Neural crest cell (in vitro differentiated cells): ENCODE results near the gene CRISPLD2. TPM values are rescaled to one million over a fixed set of nuclear protein-coding genes. Genes with fewer than 3 reads are reported as not detected.

Experiments used
- DNase-seq: peaks from one replicate; pipeline ENCODE4 v3.0.0; 2021; ENCODE audit warnings: low read depth, mixed read lengths, low spot score
- H3K27ac Mint-ChIP-seq: one replicate; pipeline ENCODE4 v1.8.0; 2021; ENCODE audit warnings: mild to moderate bottlenecking, mixed read lengths; ENCODE audit not compliant: unreplicated experiment
- H3K27me3 Mint-ChIP-seq: 2 replicates; pipeline ENCODE4 v1.8.0; 2021; ENCODE audit warnings: low read depth, mild to moderate bottlenecking, mixed read lengths
- H3K36me3 Mint-ChIP-seq: 2 replicates; pipeline ENCODE4 v1.8.0; 2021; ENCODE audit warnings: low read depth, mild to moderate bottlenecking, mixed read lengths
- H3K4me1 Mint-ChIP-seq: 2 replicates; pipeline ENCODE4 v1.8.0; 2021; ENCODE audit warnings: mixed read lengths
- H3K4me3 Mint-ChIP-seq: one replicate; pipeline ENCODE4 v1.8.0; 2021; ENCODE audit warnings: mild to moderate bottlenecking, mixed read lengths
- H3K9me3 Mint-ChIP-seq: 2 replicates; pipeline ENCODE4 v1.8.0; 2021; ENCODE audit warnings: mixed read lengths
- long read RNA-seq: library from polyadenylated mRNA; unstranded; transcript quantifications from one replicate; pipeline ENCODE4 v2.0.0, GENCODE V29; 2020
- total RNA-seq: library from RNA; stranded (reverse); gene quantifications from 2 replicates; pipeline ENCODE4 v1.2.1, GENCODE V29; 2021
- TF ChIP-seq, protein P1 (sequence below): fragments of 200-600 bp; sonication (generic); conservative IDR thresholded peaks from 2 replicates; pipeline ENCODE4 v1.5.0; 2021; ENCODE audit warnings: antibody characterized with exemption, mild to moderate bottlenecking

Gene CRISPLD2
- 0.61 and 0.71 TPM in 2 replicates for total RNA-seq
- long read RNA-seq: 0 reads

GRCh38 chr16:84819644-84820304 is at the start of gene CRISPLD2:
Gene CRISPLD2, plus strand, starts transcription at chr16:84819985. Its CDS starts 18,511 bp downstream, at chr16:84838496.
- TF ChIP-seq, protein P1, sequence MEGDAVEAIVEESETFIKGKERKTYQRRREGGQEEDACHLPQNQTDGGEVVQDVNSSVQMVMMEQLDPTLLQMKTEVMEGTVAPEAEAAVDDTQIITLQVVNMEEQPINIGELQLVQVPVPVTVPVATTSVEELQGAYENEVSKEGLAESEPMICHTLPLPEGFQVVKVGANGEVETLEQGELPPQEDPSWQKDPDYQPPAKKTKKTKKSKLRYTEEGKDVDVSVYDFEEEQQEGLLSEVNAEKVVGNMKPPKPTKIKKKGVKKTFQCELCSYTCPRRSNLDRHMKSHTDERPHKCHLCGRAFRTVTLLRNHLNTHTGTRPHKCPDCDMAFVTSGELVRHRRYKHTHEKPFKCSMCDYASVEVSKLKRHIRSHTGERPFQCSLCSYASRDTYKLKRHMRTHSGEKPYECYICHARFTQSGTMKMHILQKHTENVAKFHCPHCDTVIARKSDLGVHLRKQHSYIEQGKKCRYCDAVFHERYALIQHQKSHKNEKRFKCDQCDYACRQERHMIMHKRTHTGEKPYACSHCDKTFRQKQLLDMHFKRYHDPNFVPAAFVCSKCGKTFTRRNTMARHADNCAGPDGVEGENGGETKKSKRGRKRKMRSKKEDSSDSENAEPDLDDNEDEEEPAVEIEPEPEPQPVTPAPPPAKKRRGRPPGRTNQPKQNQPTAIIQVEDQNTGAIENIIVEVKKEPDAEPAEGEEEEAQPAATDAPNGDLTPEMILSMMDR: no peak
- Mint-ChIP-seq H3K27ac (no peak within 1 kb of the TSS), H3K9me3 (no peaks in the 10 kb centered on the region), H3K4me1 (peaks cover 30% of the 10 kb centered on the region), H3K4me3 (peak within 1 kb of the TSS; percentile 59), H3K36me3 (no peaks in the 10 kb centered on the region), H3K27me3 (peaks cover 62% of the 10 kb centered on the region)
- DNase-seq: peak; percentile 95

GRCh38 chr16:84773312-84773711 is 46.5 kb upstream of the CRISPLD2 start:
- Mint-ChIP-seq H3K36me3 (peaks cover 24% of the 10 kb centered on the region), H3K4me1 (no peaks in the 10 kb centered on the region), H3K27ac (peak overlapping the region; percentile 27), H3K4me3 (no peak overlapping the region), H3K27me3 (no peaks in the 10 kb centered on the region), H3K9me3 (no peaks in the 10 kb centered on the region)
- DNase-seq: no peak
- TF ChIP-seq, protein P1: no peak

DNA sequence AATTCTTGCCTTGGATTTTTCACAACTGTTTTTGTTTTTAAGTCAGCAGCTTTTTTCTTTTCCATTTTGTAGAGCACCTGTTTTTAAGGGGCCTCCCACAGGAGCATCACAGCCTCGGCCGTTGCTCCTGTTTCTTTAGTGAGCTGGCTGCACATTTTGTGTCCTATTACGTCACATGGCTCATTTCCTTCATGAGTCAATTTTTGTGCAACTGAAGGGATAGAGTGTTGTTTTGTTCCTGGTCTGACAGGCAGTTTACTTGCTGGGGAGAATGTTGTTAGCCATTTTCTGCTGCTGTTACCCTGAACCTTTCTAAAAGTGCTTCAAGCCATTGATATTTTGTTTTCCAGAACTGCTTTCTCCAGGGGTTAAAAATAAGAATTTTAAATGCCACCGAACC is 45.0 kb upstream of the CRISPLD2 start:
- H3K4me3 Mint-ChIP-seq: no peak overlapping the region
- DNase-seq: no peak
- H3K36me3 Mint-ChIP-seq: peaks cover 25% of the 10 kb centered on the region
- no peaks in the 10 kb centered on the region for H3K27me3 Mint-ChIP-seq
- H3K4me1 Mint-ChIP-seq: no peaks in the 10 kb centered on the region
- no peak overlapping the region for H3K27ac Mint-ChIP-seq
- TF ChIP-seq, protein P1: no peak
- no peaks in the 10 kb centered on the region for H3K9me3 Mint-ChIP-seq

DNA sequence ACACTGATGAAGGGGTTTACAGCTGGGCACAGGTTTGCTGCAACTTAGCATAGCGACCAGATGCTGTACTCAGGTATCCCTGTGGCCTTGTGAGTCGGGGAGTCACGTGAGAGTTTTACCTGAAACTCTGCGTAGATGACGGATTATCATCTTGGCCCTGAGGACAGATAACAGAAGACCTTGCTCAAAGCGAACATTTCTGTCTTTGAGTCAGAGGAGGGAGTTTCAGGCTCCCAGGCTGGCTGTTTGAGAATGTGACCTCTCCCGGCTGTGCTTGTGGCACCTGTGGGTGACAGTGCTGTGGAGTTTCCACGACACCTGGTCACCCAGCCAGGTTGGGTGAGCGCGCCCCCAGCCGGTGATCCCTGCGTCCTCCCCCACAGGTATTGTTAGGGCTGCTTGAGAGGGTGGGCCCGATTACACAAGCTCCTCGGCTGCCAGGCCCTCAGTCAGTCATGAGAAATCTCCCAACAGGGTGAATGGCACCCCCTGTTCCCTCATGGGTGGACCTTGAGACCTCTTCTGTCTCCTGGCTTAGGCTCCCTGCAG is 44.4 kb upstream of the CRISPLD2 start:
- no peaks in the 10 kb centered on the region for H3K9me3 Mint-ChIP-seq
- no peaks in the 10 kb centered on the region for H3K4me1 Mint-ChIP-seq
- DNase-seq: no peak
- H3K36me3 Mint-ChIP-seq: peaks cover 28% of the 10 kb centered on the region
- TF ChIP-seq, protein P1: no peak
- no peak overlapping the region for H3K4me3 Mint-ChIP-seq
- H3K27ac Mint-ChIP-seq: no peak overlapping the region
- H3K27me3 Mint-ChIP-seq: no peaks in the 10 kb centered on the region

GRCh38 chr16:84777435-84777834 is 42.4 kb upstream of the CRISPLD2 start:
- H3K9me3 Mint-ChIP-seq: no peaks in the 10 kb centered on the region
- DNase-seq: no peak
- TF ChIP-seq, protein P1: no peak
- no peak overlapping the region for H3K27ac Mint-ChIP-seq
- H3K27me3 Mint-ChIP-seq: no peaks in the 10 kb centered on the region
- no peaks in the 10 kb centered on the region for H3K4me1 Mint-ChIP-seq
- H3K4me3 Mint-ChIP-seq: no peak overlapping the region
- H3K36me3 Mint-ChIP-seq: peaks cover 36% of the 10 kb centered on the region
